Endothelial cell of hepatic sinusoid (primary cell): ENCODE results near the gene INHBC.
"Not testable (repeated sequence)": the region's sequence is repeated elsewhere in the genome, so short reads cannot be mapped to it uniquely, and the experiment has no call there.

Experiments
- in situ Hi-C: cut with HindIII; loops from 2 replicates; pipeline ENCODE4 v1.10.0; 2017; ENCODE audit warnings: low sequenced_read_pairs

Gene INHBC

DNA sequence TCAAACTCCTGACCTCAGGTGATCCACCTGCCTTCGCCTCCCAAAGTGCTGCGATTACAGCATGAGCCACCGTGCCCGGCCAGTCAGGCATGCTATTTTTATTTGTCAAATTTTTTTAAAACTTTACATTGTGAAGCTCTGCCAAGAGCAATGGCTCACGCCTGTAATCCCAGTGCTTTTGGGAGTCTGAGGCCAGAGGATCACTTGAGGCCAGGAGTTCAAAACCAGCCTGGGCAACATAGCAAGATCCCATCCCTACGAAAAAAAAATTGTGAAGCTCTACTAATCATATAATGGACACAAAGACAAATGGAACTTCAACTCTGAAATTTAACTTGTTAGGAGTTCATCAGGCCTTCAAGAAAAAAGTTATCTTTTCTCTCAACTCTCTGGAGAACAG is 5.6 kb upstream of the INHBC start:
- in situ Hi-C loops, result no loop called here

DNA sequence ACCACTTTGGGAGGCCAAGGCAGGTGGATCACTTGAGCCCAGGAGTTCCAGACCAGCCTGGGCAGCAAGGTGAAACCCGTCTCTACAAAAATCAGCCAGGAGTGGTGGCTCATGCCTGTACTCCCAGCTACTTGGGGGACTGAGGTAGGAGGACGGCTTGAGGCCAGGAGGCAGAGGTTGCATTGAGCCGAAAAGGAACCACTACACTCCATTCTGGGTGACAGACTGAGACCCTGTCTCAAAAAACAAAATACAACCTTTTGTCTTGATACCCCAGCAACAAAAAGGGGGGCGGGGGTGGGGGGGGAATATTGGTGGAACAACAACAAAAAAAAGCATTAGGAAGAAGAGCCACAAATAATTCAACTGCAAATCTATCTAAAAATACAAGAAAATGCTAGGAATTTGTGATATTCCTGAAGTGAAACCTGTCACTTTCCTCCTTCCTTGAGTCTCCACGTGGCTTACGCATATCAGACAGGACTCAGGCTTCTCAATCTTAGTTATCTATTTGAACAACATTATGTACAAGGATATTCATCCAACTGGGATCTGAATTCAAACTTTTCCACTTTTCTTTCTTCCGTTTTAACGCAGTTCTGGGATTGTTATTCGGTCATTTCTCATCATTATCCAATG is 5.0 kb upstream of the INHBC start:
- in situ Hi-C loops, result no loop called here

DNA sequence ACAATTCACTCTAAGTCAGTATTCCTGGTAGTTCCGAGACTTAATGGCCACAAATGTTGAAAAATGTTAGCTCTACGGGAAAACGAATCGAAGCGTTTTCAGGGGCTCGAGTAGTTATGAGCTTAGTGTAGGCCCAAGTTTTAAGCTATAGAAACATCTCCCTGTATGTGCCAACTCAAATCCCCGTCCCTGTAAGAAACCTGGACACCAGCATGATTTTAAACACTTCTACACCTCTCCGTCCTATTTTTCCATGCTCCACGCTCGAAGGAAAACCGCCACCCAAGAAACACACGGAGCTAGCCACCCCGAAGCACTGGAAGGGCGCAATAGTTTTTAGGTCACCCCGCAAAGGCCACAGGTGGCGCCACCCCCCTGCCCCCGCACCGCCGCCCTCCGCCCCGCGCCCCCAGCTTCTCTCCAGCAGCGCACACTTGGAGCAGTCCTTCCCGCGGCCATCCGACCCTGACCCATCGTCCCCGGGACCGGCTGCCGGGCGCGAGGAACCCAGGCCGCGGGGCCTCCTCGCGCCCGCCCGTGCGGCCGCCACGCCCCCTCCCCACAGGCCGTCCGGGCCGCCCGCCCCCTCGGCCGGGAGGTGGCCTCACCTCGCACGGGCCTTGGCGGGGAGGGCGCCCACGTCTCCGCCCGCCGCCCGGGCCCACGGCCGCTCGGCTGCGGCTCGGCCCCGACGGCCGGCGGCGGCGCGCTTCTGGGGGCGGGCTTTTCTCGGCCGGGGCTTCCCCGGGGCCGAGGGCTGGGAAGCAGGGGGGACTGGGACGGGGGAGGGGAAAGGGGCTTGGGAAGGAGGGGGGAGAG is 4.3 kb upstream of the INHBC start:
- in situ Hi-C loops, result no loop called here

DNA sequence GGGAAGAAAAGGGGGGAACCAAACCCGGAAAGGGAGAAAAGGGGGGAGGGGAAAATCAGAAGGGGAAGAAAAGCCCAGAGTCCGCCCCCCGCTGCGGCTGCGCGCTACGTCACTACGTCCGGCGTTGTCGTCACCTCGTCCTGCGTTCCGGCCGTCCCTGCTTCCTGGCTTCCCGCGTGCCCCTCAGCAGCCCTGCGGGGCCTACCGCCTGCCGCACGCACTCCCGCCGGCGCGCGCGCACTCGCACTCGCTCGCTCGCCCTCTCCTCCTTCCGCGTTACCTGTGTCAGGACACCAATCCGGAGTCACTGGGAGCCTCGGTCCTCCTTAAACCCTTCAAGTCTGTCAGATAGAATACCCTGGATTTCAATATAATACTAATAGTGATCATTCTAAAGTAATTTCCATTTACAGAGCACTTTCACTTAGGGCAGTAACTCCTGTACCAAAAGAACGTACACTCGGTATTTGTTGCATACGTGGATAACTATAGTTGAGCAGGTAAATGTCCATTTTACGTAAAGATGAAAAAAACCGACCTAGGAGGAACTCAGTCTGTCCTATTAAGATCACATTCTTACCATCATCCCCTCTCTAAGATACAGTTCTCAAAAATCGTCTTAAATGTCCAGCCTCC is 3.5 kb upstream of the INHBC start, which contains the start of gene R3HDM2:
Gene R3HDM2, minus strand, starts transcription at position 113 of the 636 bp plus-strand sequence. CDS start 120,615 bp downstream, outside the sequence.
- in situ Hi-C loops, result no loop called here

DNA sequence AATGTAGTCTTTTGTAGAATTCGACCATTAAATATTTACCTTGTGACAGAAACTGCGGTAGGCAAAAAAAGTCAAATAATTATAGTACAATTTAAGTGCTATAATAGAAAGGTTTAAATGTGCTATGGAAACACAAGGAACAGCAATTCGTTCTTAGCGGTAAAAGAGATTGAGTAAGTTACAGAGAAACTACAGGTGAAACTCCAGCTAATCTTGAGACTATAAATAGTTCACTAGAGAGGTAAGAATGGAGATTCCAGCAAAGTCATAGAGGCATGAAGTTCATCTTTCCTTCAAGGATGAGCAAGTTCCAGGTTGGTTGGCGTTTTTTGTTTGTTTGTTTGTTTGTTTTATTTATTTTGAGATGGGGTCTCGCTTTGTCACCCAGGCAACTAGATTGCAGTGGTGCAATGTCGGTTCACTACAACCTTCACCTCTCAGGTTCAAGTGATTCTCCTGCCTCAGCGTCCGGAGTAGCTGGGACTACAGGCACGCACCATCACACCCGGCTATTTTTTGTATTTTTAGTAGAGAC is 2.9 kb upstream of the INHBC start:
- in situ Hi-C loops, result no loop called here

DNA sequence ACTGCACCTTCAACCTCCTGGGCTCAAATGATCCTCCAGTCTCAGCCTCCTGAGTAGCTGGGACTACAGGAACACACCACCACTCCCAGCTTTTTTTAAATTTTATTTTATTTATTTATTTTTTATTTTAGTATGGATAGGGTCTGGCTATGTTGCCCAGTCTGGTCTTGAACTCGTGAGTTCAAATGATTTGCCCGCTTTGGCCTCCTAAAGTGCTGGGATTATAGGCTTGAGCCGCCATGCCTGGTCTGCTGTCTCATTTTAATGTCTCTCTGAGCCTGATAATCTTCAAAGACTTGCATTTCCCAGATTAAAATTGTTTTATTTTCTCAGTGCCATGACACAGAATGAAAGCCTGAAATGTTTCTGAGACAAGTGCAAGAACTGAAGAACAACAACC is 1.2 kb upstream of the INHBC start:
- in situ Hi-C loops, result no loop called here

DNA sequence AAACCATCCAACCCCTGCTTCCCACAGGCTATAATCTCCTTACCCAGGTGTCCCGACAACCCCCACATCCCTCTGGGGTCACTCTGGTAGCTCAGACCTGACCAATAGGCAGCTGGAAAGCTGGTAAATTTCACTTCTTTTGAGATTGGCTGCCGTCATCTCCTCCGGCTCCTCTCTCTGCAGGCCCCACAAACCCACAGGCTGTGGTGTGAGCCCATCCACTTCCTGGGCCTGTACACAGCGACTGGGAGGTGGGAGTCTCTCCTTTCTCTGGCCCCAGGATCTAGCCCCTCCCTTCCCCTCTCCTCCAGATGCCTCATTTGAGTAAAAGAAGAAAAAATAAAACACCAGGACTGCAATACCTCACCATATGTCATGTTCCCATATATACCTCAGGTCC is 709 bp downstream of the INHBC start:
- in situ Hi-C loops, result no loop called here

DNA sequence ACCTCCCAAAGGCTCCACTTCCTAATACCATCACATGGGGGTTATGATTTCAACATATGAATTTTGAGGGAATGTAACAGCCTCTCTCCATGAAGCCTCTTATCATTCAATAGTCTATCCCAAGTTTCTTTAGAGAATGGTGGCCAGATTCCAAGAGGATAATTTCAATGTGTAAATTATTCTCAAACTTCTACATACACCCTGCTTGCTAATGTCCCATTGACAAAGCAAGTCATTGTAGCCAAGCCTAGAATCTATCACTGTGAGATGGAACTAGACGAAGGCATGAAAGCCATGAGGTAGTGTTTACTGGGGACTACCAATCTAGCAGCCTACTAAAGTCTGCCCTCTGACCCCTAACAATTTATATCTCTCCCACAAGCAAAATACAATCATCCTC is 3.8 kb downstream of the INHBC start:
- in situ Hi-C loops, result no loop called here

DNA sequence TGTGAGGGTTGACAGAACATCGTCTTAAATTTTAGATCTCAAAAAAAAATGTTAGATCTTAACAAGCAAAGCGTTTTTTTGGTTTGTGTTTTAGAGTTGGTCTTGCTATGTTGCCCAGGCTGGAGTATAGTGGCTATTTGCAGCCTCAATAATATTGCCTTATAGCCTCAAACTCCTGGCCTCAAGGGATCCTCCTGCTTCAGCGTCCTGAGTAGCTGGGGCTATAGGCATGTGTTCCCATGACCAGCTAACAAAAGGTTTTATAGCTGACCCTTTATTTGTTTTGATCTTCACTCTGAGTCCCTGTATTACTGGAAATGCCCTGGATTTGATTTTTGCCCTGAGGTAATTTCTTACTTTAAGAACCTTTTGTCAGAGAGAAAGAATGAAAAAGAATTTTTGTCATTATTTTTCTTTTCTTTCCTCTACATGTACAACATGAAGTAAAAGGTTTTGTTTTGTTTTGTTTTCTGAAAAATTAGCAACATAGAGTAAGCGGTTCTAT is 5.2 kb downstream of the INHBC start:
- in situ Hi-C loops, result no loop called here

DNA sequence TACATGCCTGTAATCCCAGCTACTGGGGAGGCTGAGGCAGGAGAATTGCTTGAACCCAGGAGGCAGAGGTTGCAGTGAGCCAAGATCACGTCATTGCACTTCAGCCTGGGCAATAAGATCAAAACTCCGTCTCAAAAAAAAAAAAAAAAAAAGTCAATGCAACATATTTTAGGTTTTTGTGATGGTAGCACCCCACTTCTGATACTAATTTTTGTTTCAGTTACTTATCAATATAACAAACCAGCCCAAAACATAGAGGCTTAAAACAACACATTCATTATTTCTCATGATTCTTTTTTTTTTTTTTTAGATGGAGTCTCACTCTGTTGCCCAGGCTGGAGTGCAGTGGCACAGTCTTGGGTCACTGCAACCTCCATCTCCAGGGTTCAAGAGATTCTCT is 6.8 kb downstream of the INHBC start:
- in situ Hi-C loops, result not testable (repeated sequence)

DNA sequence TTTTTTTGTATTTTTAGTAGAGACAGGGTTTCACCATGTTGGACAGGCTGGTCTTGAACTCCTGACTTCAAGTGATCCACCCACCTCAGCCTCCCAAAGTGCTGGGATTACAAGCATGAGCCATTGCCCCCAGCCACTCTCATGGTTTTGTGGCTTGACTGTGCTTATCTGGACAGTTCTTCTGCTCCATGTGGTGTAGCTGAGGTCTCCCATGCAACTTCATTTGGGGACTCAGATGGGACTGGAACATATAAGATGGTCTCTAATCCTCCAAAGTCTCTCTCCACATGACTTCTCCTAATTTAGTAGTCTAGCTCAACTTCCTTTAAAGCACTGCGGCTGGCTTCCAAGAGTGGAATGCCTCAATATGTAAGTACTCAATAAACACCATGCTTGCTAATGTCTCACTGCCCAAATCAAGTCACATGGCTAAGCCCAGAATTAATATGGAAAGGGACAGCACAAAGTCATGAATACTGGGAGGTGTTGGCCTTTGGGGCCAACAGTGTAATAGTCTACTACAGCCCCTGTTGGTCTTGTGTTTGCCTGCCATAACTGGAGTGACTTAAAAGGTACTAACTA is 7.4 kb downstream of the INHBC start:
- in situ Hi-C loops, result no loop called here

DNA sequence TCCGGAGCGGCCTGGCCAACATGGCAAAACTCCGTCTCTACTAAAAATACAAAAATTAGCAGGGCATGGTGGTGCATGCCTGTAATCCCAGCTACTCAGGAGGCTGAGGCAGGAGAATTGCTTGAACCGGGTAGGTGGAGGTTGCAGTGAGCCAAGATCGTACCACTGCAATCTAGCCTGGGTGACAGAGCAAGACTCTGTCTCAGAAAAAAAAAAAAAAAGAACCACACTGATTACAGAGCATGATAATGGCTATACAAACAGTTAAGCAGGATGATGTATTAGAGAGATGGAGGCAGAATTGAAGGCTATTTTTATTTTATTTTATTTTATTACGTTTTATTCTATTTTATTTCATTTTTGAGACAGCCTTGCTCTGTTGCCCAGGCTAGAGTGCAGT is 9.8 kb downstream of the INHBC start:
- in situ Hi-C loops, result not testable (repeated sequence)

DNA sequence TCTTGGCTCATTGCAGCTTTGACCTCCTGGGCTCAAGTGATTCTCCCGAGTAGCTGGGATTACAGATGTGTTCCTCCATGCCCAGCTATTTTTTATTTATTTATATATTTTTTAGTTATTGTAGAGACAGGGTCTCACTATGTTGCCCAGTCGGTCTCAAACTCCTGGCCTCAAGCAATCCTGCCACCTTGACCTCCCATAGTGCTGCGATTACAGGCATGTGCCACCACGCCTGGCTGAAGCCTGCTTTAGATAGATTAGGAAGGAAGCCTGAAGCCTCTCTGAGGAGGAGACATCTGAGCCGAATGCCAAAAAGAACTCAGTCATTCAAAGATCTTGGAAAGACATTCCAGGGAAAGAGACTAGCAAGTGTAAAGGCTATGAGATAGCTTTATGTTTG is 10.2 kb downstream of the INHBC start:
- in situ Hi-C loops, result no loop called here

DNA sequence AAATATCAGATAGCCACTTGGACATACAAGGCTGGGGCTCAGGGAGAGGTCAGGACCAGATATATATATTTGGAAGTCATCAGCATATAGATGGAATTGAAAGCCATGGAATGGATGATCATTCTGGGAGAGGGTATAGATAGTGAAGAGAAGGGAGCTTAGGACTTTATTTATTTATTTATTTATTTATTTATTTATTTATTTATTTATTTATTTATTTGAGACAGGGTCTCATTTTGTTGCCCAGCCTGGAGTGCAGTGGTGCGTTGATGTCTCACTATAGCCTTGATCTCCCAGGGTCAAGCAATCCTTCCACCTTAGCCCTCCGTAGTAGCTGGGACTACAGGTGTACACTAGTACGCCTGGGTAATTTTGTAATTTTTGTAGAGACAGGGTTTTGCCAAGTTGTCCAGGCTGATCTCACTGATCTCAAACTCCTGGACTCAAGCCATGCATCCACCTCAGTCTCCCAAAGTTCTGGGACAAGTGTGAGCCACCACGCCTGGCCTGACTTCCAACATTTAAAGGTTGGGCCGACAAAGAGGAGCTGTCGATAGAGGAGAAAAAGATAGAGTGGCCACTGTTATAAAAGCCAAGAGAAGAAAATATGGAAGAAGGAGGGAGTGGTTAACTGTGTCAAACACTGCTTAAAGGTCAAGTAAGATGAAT is 11.8 kb downstream of the INHBC start:
- in situ Hi-C loops, result no loop called here

DNA sequence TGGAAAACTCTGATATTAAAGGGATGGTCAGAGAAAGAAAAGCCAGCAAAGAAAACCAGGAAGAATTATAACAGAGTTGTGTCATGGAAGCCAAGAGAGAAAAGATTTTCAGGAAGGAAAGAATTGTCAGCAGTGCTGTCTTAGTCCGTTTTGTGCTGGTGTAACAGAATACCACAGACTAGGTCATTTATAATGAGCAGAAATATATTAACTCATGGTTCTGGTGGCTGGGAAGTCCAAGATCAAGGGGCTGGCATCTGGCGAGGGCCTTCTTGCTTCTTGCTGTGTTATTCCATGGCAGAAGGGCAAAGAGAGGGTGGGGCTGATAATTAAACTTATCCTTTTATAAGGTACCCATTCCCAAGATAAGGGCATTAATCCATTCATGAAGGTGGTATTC is 14.1 kb downstream of the INHBC start:
- in situ Hi-C loops, result no loop called here

DNA sequence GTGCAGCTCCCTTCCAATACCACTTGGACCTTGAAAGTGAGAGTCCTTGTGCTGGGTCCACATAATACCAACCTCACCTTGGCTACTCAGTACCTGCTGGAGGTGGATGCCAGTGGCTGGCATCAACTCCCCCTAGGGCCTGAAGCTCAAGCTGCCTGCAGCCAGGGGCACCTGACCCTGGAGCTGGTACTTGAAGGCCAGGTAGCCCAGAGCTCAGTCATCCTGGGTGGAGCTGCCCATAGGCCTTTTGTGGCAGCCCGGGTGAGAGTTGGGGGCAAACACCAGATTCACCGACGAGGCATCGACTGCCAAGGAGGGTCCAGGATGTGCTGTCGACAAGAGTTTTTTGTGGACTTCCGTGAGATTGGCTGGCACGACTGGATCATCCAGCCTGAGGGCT is 14.8 kb downstream of the INHBC start:
- in situ Hi-C loops, result no loop called here

DNA sequence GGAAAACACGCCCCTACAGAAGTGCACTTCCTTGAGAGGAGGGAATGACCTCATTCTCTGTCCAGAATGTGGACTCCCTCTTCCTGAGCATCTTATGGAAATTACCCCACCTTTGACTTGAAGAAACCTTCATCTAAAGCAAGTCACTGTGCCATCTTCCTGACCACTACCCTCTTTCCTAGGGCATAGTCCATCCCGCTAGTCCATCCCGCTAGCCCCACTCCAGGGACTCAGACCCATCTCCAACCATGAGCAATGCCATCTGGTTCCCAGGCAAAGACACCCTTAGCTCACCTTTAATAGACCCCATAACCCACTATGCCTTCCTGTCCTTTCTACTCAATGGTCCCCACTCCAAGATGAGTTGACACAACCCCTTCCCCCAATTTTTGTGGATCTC is 15.5 kb downstream of the INHBC start:
- in situ Hi-C loops, result no loop called here

DNA sequence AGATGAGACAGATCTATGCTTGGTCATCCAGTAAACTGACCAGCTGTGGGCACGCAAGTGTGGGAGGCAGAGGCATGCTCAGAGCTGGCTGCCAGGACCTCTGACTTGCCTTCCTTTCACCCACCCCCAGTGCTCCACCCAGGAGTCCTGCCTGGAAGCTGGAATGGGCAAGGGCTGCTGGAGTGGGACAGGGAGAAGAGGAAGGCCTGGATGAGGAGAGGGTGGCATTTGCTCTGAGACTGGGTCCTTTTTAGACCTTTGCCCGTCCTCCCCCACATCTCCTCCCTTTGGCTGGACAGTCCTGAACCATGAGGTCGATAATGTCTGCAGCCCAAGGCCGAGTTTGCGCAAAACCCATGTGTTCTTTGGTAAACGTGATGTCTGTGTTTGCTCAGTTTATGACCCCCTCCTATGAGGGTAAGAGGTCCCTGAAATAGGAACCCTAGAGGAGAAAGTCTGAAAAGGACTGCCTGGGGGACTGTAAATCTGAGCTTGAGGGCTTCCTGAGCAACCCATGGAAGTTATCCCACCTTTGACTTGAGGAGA is 16.7 kb downstream of the INHBC start:
- in situ Hi-C loops, result no loop called here

DNA sequence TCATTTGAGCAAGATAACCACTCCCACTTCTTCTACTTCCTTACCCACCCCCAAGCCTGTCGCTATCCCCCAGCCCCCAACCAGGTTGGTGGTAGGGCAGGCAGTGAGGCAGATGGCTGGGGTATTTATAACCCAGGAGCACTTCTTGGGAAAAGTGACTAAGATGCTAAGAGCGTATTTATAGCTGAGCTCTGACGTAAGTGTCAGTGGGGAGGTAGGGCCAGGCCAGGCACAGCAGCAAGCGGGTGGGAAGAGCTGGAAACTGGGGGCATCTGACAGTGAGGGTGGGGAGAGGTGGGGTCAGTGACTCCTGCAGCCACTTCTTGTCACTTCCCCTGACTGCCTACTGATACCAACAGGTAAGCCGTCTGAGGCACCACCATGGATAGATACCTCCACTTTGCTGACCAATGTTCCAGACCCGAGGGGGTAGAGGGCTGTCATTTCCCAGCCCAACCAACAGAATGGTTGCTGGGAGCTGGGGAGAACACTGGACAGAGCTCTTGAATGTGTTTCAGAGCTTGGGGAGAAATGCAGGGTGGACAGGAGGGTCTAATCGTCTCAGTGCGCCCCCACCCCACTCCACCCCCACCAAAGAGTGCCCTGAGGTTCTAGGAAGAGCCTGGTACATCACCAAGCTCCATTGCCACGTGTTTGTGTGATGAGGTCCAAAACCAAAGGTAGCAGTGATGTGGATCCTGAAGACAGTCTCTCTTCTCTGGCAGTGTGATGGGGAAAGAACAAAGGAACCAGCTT is 17.8 kb downstream of the INHBC start:
- in situ Hi-C loops, result no loop called here
